Neural cell (in vitro differentiated cells): ENCODE data around the gene CPNE2. TPM values are rescaled to one million over a fixed set of nuclear protein-coding genes. Genes with fewer than 3 reads are reported as not detected.

Experiments used
- H2AFZ ChIP-seq: fragments of 200-600, 300-800 bp; sonication (generic), shearing (Covaris generic); 2 replicates; pipeline ENCODE4 v1.6.0; 2014; ENCODE audit warnings: low read depth, mild to moderate bottlenecking, antibody characterized with exemption, low read length, moderate library complexity
- H3F3A ChIP-seq: fragments of 200-600 bp; shearing (Covaris generic); 2 replicates; pipeline ENCODE4 v1.6.1; 2016; ENCODE audit warnings: mild to moderate bottlenecking, moderate library complexity, mixed read lengths, antibody characterized with exemption, low read length; ENCODE audit not compliant: insufficient read depth, poor library complexity, severe bottlenecking
- H3K27ac ChIP-seq: fragments of 200-600, 300-800 bp; sonication (generic), shearing (Covaris generic); 2 replicates; pipeline ENCODE4 v1.5.1; 2014; ENCODE audit warnings: mild to moderate bottlenecking, low read length, moderate library complexity
- H3K27me3 ChIP-seq: fragments of 300-800, 200-600 bp; sonication (generic), shearing (Covaris generic); 2 replicates; pipeline ENCODE4 v1.6.0; 2014; ENCODE audit warnings: mild to moderate bottlenecking, low read depth, low read length, moderate library complexity; ENCODE audit not compliant: insufficient read depth
- H3K36me3 ChIP-seq: fragments of 300-800, 200-600 bp; sonication (generic), shearing (Covaris generic); 2 replicates; pipeline ENCODE4 v1.5.1; 2014; ENCODE audit warnings: mild to moderate bottlenecking, antibody characterized with exemption, low read length, moderate library complexity; ENCODE audit not compliant: insufficient read depth
- H3K4me2 ChIP-seq: fragments of 300-800, 200-600 bp; sonication (generic), shearing (Covaris generic); 2 replicates; pipeline ENCODE4 v1.6.0; 2014; ENCODE audit warnings: mild to moderate bottlenecking, low read length
- H3K4me3 ChIP-seq: fragments of 300-800, 200-600 bp; sonication (generic), shearing (Covaris generic); 2 replicates; pipeline ENCODE4 v1.5.1; 2014; ENCODE audit warnings: mild to moderate bottlenecking, low read length, moderate library complexity
- H3K79me2 ChIP-seq: fragments of 200-600 bp; shearing (Covaris generic); replicated peaks from 2 replicates; pipeline ENCODE4 v1.6.0; 2014; ENCODE audit warnings: mild to moderate bottlenecking, low read length, moderate library complexity; ENCODE audit not compliant: insufficient read depth
- H3K9ac ChIP-seq: fragments of 300-800, 200-600 bp; sonication (generic), shearing (Covaris generic); 2 replicates; pipeline ENCODE4 v1.6.1; 2016; ENCODE audit warnings: mild to moderate bottlenecking, low read length, mixed read lengths
- H3K9me2 ChIP-seq: fragments of 200-600 bp; shearing (Covaris generic); 2 replicates; pipeline ENCODE4 v1.6.1; 2016; ENCODE audit warnings: mild to moderate bottlenecking, low read length, mixed read lengths; ENCODE audit not compliant: insufficient read depth
- H3K9me3 ChIP-seq: fragments of 200-600, 300-800 bp; sonication (generic), shearing (Covaris generic); 2 replicates; pipeline ENCODE4 v1.6.1; 2016; ENCODE audit warnings: mild to moderate bottlenecking, mixed run types, low read length, moderate library complexity, mixed read lengths
- H4K20me1 ChIP-seq: fragments of 200-600 bp; shearing (Covaris generic); 2 replicates; pipeline ENCODE4 v1.6.1; 2016; ENCODE audit warnings: mild to moderate bottlenecking, mixed run types; ENCODE audit not compliant: insufficient read depth
- EP300 ChIP-seq: fragments of 450-650 bp; conservative IDR thresholded peaks from 2 replicates; pipeline ENCODE4 v1.6.1; 2014; ENCODE audit warnings: antibody characterized with exemption, mild to moderate bottlenecking, moderate library complexity; ENCODE audit not compliant: poor library complexity, severe bottlenecking
- EZH2 ChIP-seq: fragments of 200-600, 300-800 bp; shearing (Covaris generic), sonication (generic); IDR thresholded peaks from 2 replicates; pipeline ENCODE4 v1.6.1; 2014; ENCODE audit warnings: antibody characterized with exemption, low read length, borderline replicate concordance, mild to moderate bottlenecking; ENCODE audit not compliant: insufficient read depth, poor library complexity, severe bottlenecking
- MXI1 ChIP-seq: fragments of 450-650 bp; conservative IDR thresholded peaks from 2 replicates; pipeline ENCODE4 v1.6.1; 2014; ENCODE audit warnings: antibody characterized with exemption, mild to moderate bottlenecking; ENCODE audit not compliant: poor library complexity, severe bottlenecking
- POLR2AphosphoS5 ChIP-seq: IDR thresholded peaks from 2 replicates; pipeline ENCODE4 v1.6.1; 2012
- RAD21 ChIP-seq: fragments of 450-650 bp; conservative IDR thresholded peaks from 2 replicates; pipeline ENCODE4 v1.6.1; 2014; ENCODE audit warnings: antibody characterized with exemption, mild to moderate bottlenecking, moderate library complexity
- SMC3 ChIP-seq: fragments of 450-650 bp; conservative IDR thresholded peaks from 2 replicates; pipeline ENCODE4 v1.6.1; 2014; ENCODE audit warnings: antibody characterized with exemption, mild to moderate bottlenecking, moderate library complexity; ENCODE audit not compliant: poor library complexity
- TAF1 ChIP-seq: IDR thresholded peaks from 2 replicates; pipeline ENCODE4 v1.6.1; 2012; ENCODE audit warnings: low read depth
- polyA plus RNA-seq: library from polyadenylated mRNA; depleted of rRNA; stranded (reverse); fragments of >200 nt; gene quantifications from 2 replicates; pipeline ENCODE4 v1.2.3, GENCODE V29; 2014
- TF ChIP-seq, protein P1 (sequence below): fragments of 450-650 bp; IDR thresholded peaks from 2 replicates; pipeline ENCODE4 v1.5.1; 2014; ENCODE audit warnings: antibody characterized with exemption, mild to moderate bottlenecking, moderate library complexity; ENCODE audit not compliant: poor library complexity, severe bottlenecking
- TF ChIP-seq, protein P2 (sequence below): IDR thresholded peaks from 2 replicates; pipeline ENCODE4 v1.6.1; 2012; ENCODE audit warnings: borderline replicate concordance

The CPNE2 gene
- polyA plus RNA-seq, 1 donor from 2014 or later: 18.6 TPM

DNA sequence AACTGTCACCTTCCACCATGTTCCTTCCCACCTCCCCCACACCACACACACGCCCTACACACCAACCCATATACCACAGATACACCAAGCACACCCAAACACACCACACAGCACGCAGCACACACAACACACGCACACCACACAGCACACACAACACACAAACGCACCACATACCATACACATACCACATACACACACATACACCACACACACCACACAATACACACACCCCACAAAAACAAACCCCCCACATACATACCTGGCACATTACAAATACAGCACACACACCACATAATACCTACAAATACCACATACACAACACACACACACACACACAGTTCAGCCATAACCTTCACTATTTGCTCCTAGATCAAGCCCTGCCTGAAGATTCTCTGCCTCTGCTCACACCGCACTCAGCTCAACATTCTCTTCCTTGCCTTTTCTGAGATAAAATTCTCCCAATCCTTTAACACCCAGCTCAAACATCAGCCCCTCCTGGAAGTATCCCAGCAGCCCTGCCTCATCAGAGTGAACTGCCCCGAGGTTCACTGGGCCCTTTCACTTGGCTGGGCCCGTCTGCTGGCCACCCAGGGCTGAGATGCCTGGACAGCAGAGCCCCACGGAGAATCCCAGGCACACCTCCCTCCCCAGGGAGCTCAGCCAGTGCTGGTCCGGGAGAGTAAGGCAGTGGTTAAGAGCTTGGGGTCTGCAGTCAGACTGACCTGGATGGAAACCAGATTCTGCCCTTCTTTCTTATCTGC lies 31.9 kb upstream of the CPNE2 start:
- no peak overlapping the region for H3K27ac ChIP-seq
- H3K9ac ChIP-seq: no peak overlapping the region
- no peaks in the 10 kb centered on the region for H3K9me3 ChIP-seq
- no peak overlapping the region for H3K4me3 ChIP-seq
- no peaks in the 10 kb centered on the region for H3K27me3 ChIP-seq
- no peak overlapping the region for H2AFZ ChIP-seq
- no peaks in the 10 kb centered on the region for H4K20me1 ChIP-seq
- no peak overlapping the region for H3K4me2 ChIP-seq
- no peaks in the 10 kb centered on the region for H3K79me2 ChIP-seq
- no peaks in the 10 kb centered on the region for H3K36me3 ChIP-seq
- no peak for TF ChIP-seq EZH2
- no peaks in the 10 kb centered on the region for H3F3A ChIP-seq
- no peaks in the 10 kb centered on the region for H3K9me2 ChIP-seq

DNA sequence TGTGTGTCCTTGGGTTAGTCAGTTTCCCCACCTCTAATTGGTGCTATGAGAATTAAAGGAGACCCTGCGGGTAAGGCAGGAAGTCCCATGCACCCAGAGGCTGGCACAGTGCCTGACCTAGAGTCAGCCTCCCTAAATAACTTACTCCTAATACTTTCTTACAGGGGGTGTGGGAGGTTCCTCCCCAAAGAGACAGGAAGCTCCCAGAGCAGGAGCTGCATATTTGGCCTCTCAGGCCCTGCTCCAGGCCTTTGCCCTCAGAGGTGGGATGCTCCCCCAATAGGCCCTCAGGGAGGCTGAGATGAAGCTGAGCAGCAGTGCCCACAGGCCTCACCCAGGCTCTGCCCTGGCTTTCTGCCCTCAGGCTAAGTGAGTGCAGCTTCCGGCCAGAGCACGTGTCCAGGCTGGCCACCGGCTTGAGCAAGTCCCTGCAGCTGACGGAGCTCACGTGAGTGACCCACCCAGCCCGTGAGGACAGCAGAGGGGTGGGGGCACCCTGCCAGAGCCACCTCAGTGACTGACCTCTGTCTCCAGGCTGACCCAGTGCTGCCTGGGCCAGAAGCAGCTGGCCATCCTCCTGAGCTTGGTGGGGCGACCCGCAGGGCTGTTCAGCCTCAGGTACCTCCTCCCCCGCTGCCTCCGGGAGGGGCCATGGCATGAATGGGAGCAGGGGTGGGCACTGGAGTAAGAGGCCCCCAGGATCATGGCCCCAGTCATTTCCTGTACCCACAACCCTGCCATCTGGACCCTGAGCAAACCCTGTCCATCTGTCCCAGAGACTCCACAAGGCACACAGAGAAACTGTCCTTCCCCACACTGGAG lies 31.1 kb upstream of the CPNE2 start:
- no peaks in the 10 kb centered on the region for H3K79me2 ChIP-seq
- no peaks in the 10 kb centered on the region for H4K20me1 ChIP-seq
- no peak overlapping the region for H3K27ac ChIP-seq
- H3K9me3 ChIP-seq: no peaks in the 10 kb centered on the region
- H3K27me3 ChIP-seq: no peaks in the 10 kb centered on the region
- H3K4me2 ChIP-seq: no peak overlapping the region
- H3K9me2 ChIP-seq: no peaks in the 10 kb centered on the region
- H3K9ac ChIP-seq: no peak overlapping the region
- no peak overlapping the region for H3K4me3 ChIP-seq
- H3F3A ChIP-seq: no peaks in the 10 kb centered on the region
- no peaks in the 10 kb centered on the region for H3K36me3 ChIP-seq
- no peak overlapping the region for H2AFZ ChIP-seq
- no peak for TF ChIP-seq EZH2
- TF ChIP-seq EP300: no peak
- no peak for TF ChIP-seq POLR2AphosphoS5
- TF ChIP-seq, protein P1, sequence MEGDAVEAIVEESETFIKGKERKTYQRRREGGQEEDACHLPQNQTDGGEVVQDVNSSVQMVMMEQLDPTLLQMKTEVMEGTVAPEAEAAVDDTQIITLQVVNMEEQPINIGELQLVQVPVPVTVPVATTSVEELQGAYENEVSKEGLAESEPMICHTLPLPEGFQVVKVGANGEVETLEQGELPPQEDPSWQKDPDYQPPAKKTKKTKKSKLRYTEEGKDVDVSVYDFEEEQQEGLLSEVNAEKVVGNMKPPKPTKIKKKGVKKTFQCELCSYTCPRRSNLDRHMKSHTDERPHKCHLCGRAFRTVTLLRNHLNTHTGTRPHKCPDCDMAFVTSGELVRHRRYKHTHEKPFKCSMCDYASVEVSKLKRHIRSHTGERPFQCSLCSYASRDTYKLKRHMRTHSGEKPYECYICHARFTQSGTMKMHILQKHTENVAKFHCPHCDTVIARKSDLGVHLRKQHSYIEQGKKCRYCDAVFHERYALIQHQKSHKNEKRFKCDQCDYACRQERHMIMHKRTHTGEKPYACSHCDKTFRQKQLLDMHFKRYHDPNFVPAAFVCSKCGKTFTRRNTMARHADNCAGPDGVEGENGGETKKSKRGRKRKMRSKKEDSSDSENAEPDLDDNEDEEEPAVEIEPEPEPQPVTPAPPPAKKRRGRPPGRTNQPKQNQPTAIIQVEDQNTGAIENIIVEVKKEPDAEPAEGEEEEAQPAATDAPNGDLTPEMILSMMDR: no peak
- no peak for TF ChIP-seq MXI1
- no peak for TF ChIP-seq RAD21
- TF ChIP-seq, protein P2, sequence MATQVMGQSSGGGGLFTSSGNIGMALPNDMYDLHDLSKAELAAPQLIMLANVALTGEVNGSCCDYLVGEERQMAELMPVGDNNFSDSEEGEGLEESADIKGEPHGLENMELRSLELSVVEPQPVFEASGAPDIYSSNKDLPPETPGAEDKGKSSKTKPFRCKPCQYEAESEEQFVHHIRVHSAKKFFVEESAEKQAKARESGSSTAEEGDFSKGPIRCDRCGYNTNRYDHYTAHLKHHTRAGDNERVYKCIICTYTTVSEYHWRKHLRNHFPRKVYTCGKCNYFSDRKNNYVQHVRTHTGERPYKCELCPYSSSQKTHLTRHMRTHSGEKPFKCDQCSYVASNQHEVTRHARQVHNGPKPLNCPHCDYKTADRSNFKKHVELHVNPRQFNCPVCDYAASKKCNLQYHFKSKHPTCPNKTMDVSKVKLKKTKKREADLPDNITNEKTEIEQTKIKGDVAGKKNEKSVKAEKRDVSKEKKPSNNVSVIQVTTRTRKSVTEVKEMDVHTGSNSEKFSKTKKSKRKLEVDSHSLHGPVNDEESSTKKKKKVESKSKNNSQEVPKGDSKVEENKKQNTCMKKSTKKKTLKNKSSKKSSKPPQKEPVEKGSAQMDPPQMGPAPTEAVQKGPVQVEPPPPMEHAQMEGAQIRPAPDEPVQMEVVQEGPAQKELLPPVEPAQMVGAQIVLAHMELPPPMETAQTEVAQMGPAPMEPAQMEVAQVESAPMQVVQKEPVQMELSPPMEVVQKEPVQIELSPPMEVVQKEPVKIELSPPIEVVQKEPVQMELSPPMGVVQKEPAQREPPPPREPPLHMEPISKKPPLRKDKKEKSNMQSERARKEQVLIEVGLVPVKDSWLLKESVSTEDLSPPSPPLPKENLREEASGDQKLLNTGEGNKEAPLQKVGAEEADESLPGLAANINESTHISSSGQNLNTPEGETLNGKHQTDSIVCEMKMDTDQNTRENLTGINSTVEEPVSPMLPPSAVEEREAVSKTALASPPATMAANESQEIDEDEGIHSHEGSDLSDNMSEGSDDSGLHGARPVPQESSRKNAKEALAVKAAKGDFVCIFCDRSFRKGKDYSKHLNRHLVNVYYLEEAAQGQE: no peak
- no peak for TF ChIP-seq SMC3
- no peak for TF ChIP-seq TAF1
